ENCODE measurements around the gene PRDM15.

- TF ChIP-seq POLR2A (IDR thresholded peaks at IDR 0.05; ENCODE audit: low read depth, low read length) (no peak), TAF1 (IDR thresholded peaks at IDR 0.05; ENCODE audit: low read depth, low read length) (no peak), POLR2AphosphoS5 (IDR thresholded peaks at IDR 0.05; ENCODE audit: low read depth, low read length) (no peak), SPI1 (IDR thresholded peaks at IDR 0.05; ENCODE audit: low read depth, low read length) (no peak), PAX5 (IDR thresholded peaks at IDR 0.05; ENCODE audit: insufficient read depth, low read length, severe bottlenecking) (no peak), POU2F2 (IDR thresholded peaks at IDR 0.05; ENCODE audit: low read depth, low read length) (no peak)
Observed at GRCh38 chr21:41901782-41902181, 22.6 kb upstream of the PRDM15 start.

Data from GM12891 (cell line).